Stimulated activated CD8-positive, alpha-beta memory T cell treated with anti-CD3 and anti-CD28 coated beads, Interleukin-15, amount 100 ng/mL, for 4 hours (primary cell): ENCODE results near the gene TCF12.

Source experiments
- DNase-seq, 2 donors: peaks; one replicate each; pipeline ENCODE4 v3.0.0-alpha.2; 2020; ENCODE audit warnings: low read depth in 2 of 2

TCF12 gene

GRCh38 chr15:57319919-57320560 lies 401.6 kb downstream of the TCF12 start:
- no peak for DNase-seq

- DNase-seq = no peak
Measured at GRCh38 chr15:57320631-57321220, 402.3 kb downstream of the TCF12 start.

GRCh38 chr15:57321485-57321884 lies 403.0 kb downstream of the TCF12 start:
- no peak for DNase-seq

- DNase-seq = no peak
Measured at GRCh38 chr15:57321973-57322601, 403.6 kb downstream of the TCF12 start.

GRCh38 chr15:57322602-57323250 lies 404.3 kb downstream of the TCF12 start:
- DNase-seq = no peak

GRCh38 chr15:57323299-57323805 lies 404.9 kb downstream of the TCF12 start:
- DNase-seq = no peak

GRCh38 chr15:57323806-57324589 lies 405.6 kb downstream of the TCF12 start:
- DNase-seq = no peak

GRCh38 chr15:57324590-57324890 lies 406.1 kb downstream of the TCF12 start:
- DNase-seq = no peak

- no peak for DNase-seq
Measured at GRCh38 chr15:57324944-57325679, 406.7 kb downstream of the TCF12 start.

GRCh38 chr15:57326196-57326595 lies 407.8 kb downstream of the TCF12 start:
- no peak for DNase-seq

- DNase-seq = no peak
Measured at GRCh38 chr15:57327985-57328471, 409.6 kb downstream of the TCF12 start.

GRCh38 chr15:57328479-57328878 lies 410.0 kb downstream of the TCF12 start:
- no peak for DNase-seq

GRCh38 chr15:57328897-57329296 lies 410.5 kb downstream of the TCF12 start:
- no peak for DNase-seq

GRCh38 chr15:57329582-57330367 lies 411.3 kb downstream of the TCF12 start:
- no peak for DNase-seq

- DNase-seq = no peak
Measured at GRCh38 chr15:57330619-57331340, 412.3 kb downstream of the TCF12 start.

GRCh38 chr15:57332326-57332725 lies 413.9 kb downstream of the TCF12 start:
- no peak for DNase-seq

GRCh38 chr15:57333487-57333886 lies 415.0 kb downstream of the TCF12 start:
- no peak for DNase-seq

GRCh38 chr15:57334257-57334656 lies 415.8 kb downstream of the TCF12 start:
- no peak for DNase-seq

GRCh38 chr15:57335293-57335715 lies 416.9 kb downstream of the TCF12 start:
- DNase-seq = no peak

- DNase-seq = no peak
Measured at GRCh38 chr15:57335719-57336118, 417.3 kb downstream of the TCF12 start.
